ENCODE results near the gene FRMD8. TPM values are rescaled to one million over a fixed set of nuclear protein-coding genes. Genes with fewer than 3 reads are reported as not detected.

Gene FRMD8
- total and polyA plus RNA-seq, 2 of the 4 experiments (the other 2 are of a cell fraction) = 11.3 to 19.8 TPM

DNA sequence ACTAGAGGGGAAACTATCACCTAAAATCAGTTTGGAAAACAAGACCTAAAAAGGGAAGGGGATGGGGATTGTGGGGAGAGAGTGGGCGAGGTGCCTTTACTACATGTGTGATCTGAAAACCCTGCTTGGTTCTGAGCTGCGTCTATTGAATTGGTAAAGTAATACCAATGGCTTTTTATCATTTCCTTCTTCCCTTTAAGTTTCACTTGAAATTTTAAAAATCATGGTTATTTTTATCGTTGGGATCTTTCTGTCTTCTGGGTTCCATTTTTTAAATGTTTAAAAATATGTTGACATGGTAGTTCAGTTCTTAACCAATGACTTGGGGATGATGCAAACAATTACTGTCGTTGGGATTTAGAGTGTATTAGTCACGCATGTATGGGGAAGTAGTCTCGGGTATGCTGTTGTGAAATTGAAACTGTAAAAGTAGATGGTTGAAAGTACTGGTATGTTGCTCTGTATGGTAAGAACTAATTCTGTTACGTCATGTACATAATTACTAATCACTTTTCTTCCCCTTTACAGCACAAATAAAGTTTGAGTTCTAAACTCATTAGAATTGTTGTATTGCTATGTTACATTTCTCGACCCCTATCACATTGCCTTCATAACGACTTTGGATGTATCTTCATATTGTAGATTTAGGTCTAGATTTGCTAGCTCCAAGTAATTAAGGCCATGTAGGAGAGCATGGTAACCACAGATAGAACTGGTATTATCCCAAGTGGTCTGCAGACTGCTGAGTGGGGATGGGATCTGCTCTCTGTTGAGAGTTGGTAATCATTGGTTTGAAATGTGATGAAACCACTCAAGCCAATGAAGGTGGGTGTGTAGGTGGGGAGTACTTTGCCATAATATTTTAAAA, 39.8 kb downstream of the FRMD8 start:
- no peaks in the 10 kb centered on the region for H3K4me1 ChIP-seq (ENCODE audit: control insufficient read depth, insufficient read depth, low read length)
- no peak overlapping the region for H4K8ac ChIP-seq (ENCODE audit: low read depth in 2 of 2, low read length in 2 of 2)
- no peak overlapping the region for H2BK120ac ChIP-seq (ENCODE audit: low read depth, low read length)
- H4K5ac ChIP-seq (ENCODE audit: low read depth, low read length) = no peak overlapping the region
- no peak overlapping the region; the same call in 1 of the 2 replicates for H3K4ac ChIP-seq (ENCODE audit: low read depth, low read length)
- 0% methylated on average over 2 of the region's 9 CpGs; no CpG with 5 or more reads in 1 of the 2 experiments for WGBS, 2 experiments (ENCODE audit: extremely low coverage in 2 of 2, insufficient read length in 1 of 2)
- no peaks in the 10 kb centered on the region; the same call in 1 of the 2 replicates for H3K9me1 ChIP-seq (ENCODE audit: insufficient read depth, low read length)
- dilution Hi-C loops (cut with HindIII; ENCODE audit: low sequenced_read_pairs, unreplicated experiment) = no loop called here
- no peak overlapping the region for H2AK9ac ChIP-seq (replicated peaks; ENCODE audit: low read depth, low read length, poor library complexity)
- no peak overlapping the region for H4K91ac ChIP-seq (ENCODE audit: insufficient read depth, low read depth, low read length)
- H3K4me3 ChIP-seq (ENCODE audit: insufficient read depth, low read depth, low read length) = peak overlapping the region; percentile 92
- peak overlapping the region; percentile 73 for H3K14ac ChIP-seq (replicated peaks; ENCODE audit: low read depth, low read length)
- ATAC-seq (ENCODE audit: low read depth) = no peak
- DNase-seq = peak; percentile 89
- H3K23ac ChIP-seq (ENCODE audit: low read depth, low read length) = peak overlapping the region; percentile 76
- peaks cover 41% of the 10 kb centered on the region for H3K36me3 ChIP-seq (ENCODE audit: control insufficient read depth, insufficient read depth, low read length)
- no peaks in the 10 kb centered on the region for H3K27me3 ChIP-seq (ENCODE audit: control insufficient read depth, insufficient read depth, low read length)
- H3K4me2 ChIP-seq (ENCODE audit: low read depth, low read length) = peak overlapping the region; percentile 82
- peak overlapping the region; percentile 97 for H3K9ac ChIP-seq (ENCODE audit: low read depth, low read length)
- H4K20me1 ChIP-seq (ENCODE audit: insufficient read depth, low read length) = peaks cover 88% of the 10 kb centered on the region
- H2AK5ac ChIP-seq (ENCODE audit: low read depth, low read length) = no peak overlapping the region; the same call in 1 of the 2 replicates
- peak overlapping the region; percentile 77 for H2BK5ac ChIP-seq (ENCODE audit: low read depth, low read length, poor library complexity, severe bottlenecking)
- POLR2A ChIA-PET (ENCODE audit: unreplicated experiment) = interaction anchor here (0.5 to 0.7 kb wide), 2 partner anchors 56 to 82 kb away, joined by 3 read pairs; no protein-coding TSS in a partner anchor
- H3K9me3 ChIP-seq (ENCODE audit: control insufficient read depth, insufficient read depth, low read length) = no peaks in the 10 kb centered on the region
- H3K27ac ChIP-seq (ENCODE audit: insufficient read depth, low read length) = peak overlapping the region; percentile 62
- peak overlapping the region; percentile 85; the same call in 1 of the 2 replicates for H3K56ac ChIP-seq (ENCODE audit: extremely low read depth, insufficient read depth, low read length)
- CTCF ChIA-PET = no interaction called here
- no peak overlapping the region for H2AFZ ChIP-seq (replicated peaks; ENCODE audit: low read length, poor library complexity)
- H2BK15ac ChIP-seq (ENCODE audit: low read depth, low read length) = no peak overlapping the region
- H2BK20ac ChIP-seq (ENCODE audit: low read depth, low read length) = no peak overlapping the region
- intact Hi-C loops (cut with micrococcal nuclease) = no loop called here
- H3K18ac ChIP-seq (ENCODE audit: low read depth, low read length) = peak overlapping the region; percentile 49
- in situ Hi-C loops (cut with MboI; ENCODE audit: low sequenced_read_pairs) = no loop called here
- BruUV-seq (replicated peaks) = no TSS peak
- peaks cover 0 to 24% of the 10 kb centered on the region in 2 experiments; a peak in 2 of 4 replicates for H3K79me1 ChIP-seq (ENCODE audit: low read depth in 1 of 2, low read length in 2 of 2)
- TF ChIP-seq NFE2L2 (IDR thresholded peaks at IDR 0.05; ENCODE audit: low read depth, low read length) (no peak), SMC3 (IDR thresholded peaks at IDR 0.05; ENCODE audit: low read depth, low read length) (no peak), RCOR1 (IDR thresholded peaks at IDR 0.05; ENCODE audit: insufficient replicate concordance, low read length) (no peak), POLR2A (IDR thresholded peaks at IDR 0.05; ENCODE audit: low read depth, low read length) (no peak; the same call in 1 of the 2 replicates), CHD1 (IDR thresholded peaks at IDR 0.05; ENCODE audit: low read depth, low read length) (peak; percentile 80), MAZ (IDR thresholded peaks at IDR 0.05; ENCODE audit: borderline replicate concordance, low read depth, low read length) (0 out of 2 replicates have a peak, but pooled peaks have one; percentile 8), BHLHE40 (IDR thresholded peaks at IDR 0.05; ENCODE audit: low read depth, low read length) (no peak), RFX5 (IDR thresholded peaks at IDR 0.05; ENCODE audit: low read depth, low read length) (no peak), MAFK (IDR thresholded peaks at IDR 0.05; ENCODE audit: low read depth, low read length) (no peak), FOS (IDR thresholded peaks at IDR 0.05; ENCODE audit: low read depth, low read length) (no peak; the same call in 1 of the 2 replicates)
- TF ChIP-seq, protein P1, sequence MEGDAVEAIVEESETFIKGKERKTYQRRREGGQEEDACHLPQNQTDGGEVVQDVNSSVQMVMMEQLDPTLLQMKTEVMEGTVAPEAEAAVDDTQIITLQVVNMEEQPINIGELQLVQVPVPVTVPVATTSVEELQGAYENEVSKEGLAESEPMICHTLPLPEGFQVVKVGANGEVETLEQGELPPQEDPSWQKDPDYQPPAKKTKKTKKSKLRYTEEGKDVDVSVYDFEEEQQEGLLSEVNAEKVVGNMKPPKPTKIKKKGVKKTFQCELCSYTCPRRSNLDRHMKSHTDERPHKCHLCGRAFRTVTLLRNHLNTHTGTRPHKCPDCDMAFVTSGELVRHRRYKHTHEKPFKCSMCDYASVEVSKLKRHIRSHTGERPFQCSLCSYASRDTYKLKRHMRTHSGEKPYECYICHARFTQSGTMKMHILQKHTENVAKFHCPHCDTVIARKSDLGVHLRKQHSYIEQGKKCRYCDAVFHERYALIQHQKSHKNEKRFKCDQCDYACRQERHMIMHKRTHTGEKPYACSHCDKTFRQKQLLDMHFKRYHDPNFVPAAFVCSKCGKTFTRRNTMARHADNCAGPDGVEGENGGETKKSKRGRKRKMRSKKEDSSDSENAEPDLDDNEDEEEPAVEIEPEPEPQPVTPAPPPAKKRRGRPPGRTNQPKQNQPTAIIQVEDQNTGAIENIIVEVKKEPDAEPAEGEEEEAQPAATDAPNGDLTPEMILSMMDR (conservative IDR thresholded peaks at IDR 0.05; ENCODE audit: low read depth, low read length) = no peak
- TF ChIP-seq, protein P2, sequence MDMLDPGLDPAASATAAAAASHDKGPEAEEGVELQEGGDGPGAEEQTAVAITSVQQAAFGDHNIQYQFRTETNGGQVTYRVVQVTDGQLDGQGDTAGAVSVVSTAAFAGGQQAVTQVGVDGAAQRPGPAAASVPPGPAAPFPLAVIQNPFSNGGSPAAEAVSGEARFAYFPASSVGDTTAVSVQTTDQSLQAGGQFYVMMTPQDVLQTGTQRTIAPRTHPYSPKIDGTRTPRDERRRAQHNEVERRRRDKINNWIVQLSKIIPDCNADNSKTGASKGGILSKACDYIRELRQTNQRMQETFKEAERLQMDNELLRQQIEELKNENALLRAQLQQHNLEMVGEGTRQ (IDR thresholded peaks at IDR 0.05; ENCODE audit: low read depth, low read length) = no peak
- TF ChIP-seq, protein P3, sequence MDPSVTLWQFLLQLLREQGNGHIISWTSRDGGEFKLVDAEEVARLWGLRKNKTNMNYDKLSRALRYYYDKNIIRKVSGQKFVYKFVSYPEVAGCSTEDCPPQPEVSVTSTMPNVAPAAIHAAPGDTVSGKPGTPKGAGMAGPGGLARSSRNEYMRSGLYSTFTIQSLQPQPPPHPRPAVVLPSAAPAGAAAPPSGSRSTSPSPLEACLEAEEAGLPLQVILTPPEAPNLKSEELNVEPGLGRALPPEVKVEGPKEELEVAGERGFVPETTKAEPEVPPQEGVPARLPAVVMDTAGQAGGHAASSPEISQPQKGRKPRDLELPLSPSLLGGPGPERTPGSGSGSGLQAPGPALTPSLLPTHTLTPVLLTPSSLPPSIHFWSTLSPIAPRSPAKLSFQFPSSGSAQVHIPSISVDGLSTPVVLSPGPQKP (IDR thresholded peaks at IDR 0.05; ENCODE audit: borderline replicate concordance, low read depth, low read length) = no peak

All from IMR-90 (cell line).